GM12878 (cell line): Measurements from ENCODE around the gene NUP62. TPM values are rescaled to one million over a fixed set of nuclear protein-coding genes. Genes with fewer than 3 reads are reported as not detected.

ENCODE experiments used
- ATF7 ChIP-seq: fragments of 450-650 bp; IDR thresholded peaks from 2 replicates; pipeline ENCODE4 v1.6.1; 2016; ENCODE audit warnings: low read depth, mild to moderate bottlenecking
- GABPA ChIP-seq: IDR thresholded peaks from 2 replicates; pipeline ENCODE4 v1.6.1; 2014; ENCODE audit warnings: antibody characterized with exemption, low read depth, mild to moderate bottlenecking, inconsistent platforms
- HCFC1 ChIP-seq: fragments of 150-350 bp; IDR thresholded peaks from 2 replicates; pipeline ENCODE4 v1.6.1; 2014; ENCODE audit warnings: low read length
- HDAC2 ChIP-seq: fragments of 200-600 bp; sonication (generic); IDR thresholded peaks from 2 replicates; pipeline ENCODE4 v1.6.1; 2017
- MAX ChIP-seq: IDR thresholded peaks from 2 replicates; pipeline ENCODE4 v1.6.1; 2012; ENCODE audit warnings: low read depth, low read length, improper control_type of control experiment
- NFXL1 ChIP-seq: fragments of 450-650 bp; IDR thresholded peaks from 2 replicates; pipeline ENCODE4 v1.6.1; 2017; ENCODE audit warnings: antibody characterized with exemption, mild to moderate bottlenecking, borderline replicate concordance
- NFYB ChIP-seq: IDR thresholded peaks from 2 replicates; pipeline ENCODE4 v1.6.1; 2011; ENCODE audit warnings: low read depth, mild to moderate bottlenecking, low read length, improper control_type of control experiment, moderate library complexity; ENCODE audit not compliant: insufficient read depth
- NR2C1 ChIP-seq: fragments of 450-650 bp; IDR thresholded peaks from 2 replicates; pipeline ENCODE4 v1.6.1; 2017; ENCODE audit warnings: antibody characterized with exemption, mild to moderate bottlenecking, moderate library complexity
- PML ChIP-seq: IDR thresholded peaks from 2 replicates; pipeline ENCODE4 v1.6.1; 2012; ENCODE audit warnings: low read length, inconsistent platforms
- RAD21 ChIP-seq: IDR thresholded peaks from 2 replicates; pipeline ENCODE4 v1.6.1; 2011; ENCODE audit warnings: mild to moderate bottlenecking, low read depth, low read length, moderate library complexity; ENCODE audit not compliant: insufficient read depth
- RELA ChIP-seq: fragments of 450-650 bp; IDR thresholded peaks from 2 replicates; pipeline ENCODE4 v1.8.0; 2014; ENCODE audit warnings: borderline replicate concordance; ENCODE audit not compliant: partially characterized antibody
- RFX5 ChIP-seq: IDR thresholded peaks from 2 replicates; pipeline ENCODE4 v1.6.1; 2011; ENCODE audit warnings: low read depth, low read length, improper control_type of control experiment
- RUNX3 ChIP-seq: IDR thresholded peaks from 2 replicates; pipeline ENCODE4 v1.6.1; 2012; ENCODE audit warnings: low read length, inconsistent platforms
- SMC3 ChIP-seq: IDR thresholded peaks from 2 replicates; pipeline ENCODE4 v1.6.1; 2011; ENCODE audit warnings: low read length, improper control_type of control experiment, borderline replicate concordance
- SP1 ChIP-seq: IDR thresholded peaks from one replicate; pipeline ENCODE4 v1.6.1; 2011; ENCODE audit warnings: low read depth, low read length
- USF1 ChIP-seq: IDR thresholded peaks from 2 replicates; pipeline ENCODE4 v1.6.1; 2011; ENCODE audit warnings: borderline replicate concordance, low read depth, mild to moderate bottlenecking, moderate library complexity, mixed read lengths, low read length; ENCODE audit not compliant: insufficient read depth; ENCODE audit errors: extremely low read length
- USF2 ChIP-seq: IDR thresholded peaks from 2 replicates; pipeline ENCODE4 v1.6.1; 2011; ENCODE audit warnings: low read depth, low read length, improper control_type of control experiment, borderline replicate concordance
- WRNIP1 ChIP-seq: IDR thresholded peaks from 2 replicates; pipeline ENCODE4 v1.6.1; 2011; ENCODE audit warnings: low read depth, low read length, improper control_type of control experiment, borderline replicate concordance
- YY1 ChIP-seq: IDR thresholded peaks from 2 replicates; pipeline ENCODE4 v1.6.1; 2011; ENCODE audit warnings: low read depth, mild to moderate bottlenecking, low read length
- ZSCAN29 ChIP-seq: fragments of 450-650 bp; IDR thresholded peaks from 2 replicates; pipeline ENCODE4 v1.6.1; 2017; ENCODE audit warnings: mild to moderate bottlenecking, moderate library complexity
- ZZZ3 ChIP-seq: IDR thresholded peaks from 2 replicates; pipeline ENCODE4 v1.6.1; 2011; ENCODE audit warnings: low read depth; ENCODE audit not compliant: control insufficient read depth, insufficient read length
- polyA plus RNA-seq, 11 experiments: library from polyadenylated mRNA; depleted of rRNA in 4 of 11; unstranded in 6 of 11; stranded (reverse) in 5 of 11; fragments of >200 nt; fragmentation: Nextera tagmentation in 4 of 11; fragmentation: Illumina TruSeq in 1 of 11; extraction: Ambion mirVana in 4 of 11; extraction: Trizol in 1 of 11; gene quantifications; 1 replicate in 1 of 11; 2 replicates in 10 of 11; pipeline versions ENCODE4 v1.2.1 to v1.2.3, GENCODE V29; 2011 to 2016; ENCODE audit warnings: inconsistent platforms in 2 of 11, missing spikeins in 2 of 11, low read depth in 1 of 11
- total RNA-seq, 4 experiments: library from RNA; depleted of rRNA in 3 of 4; stranded (reverse); fragments of >200 nt in 3 of 4; fragmentation: Illumina TruSeq in 1 of 4; extraction: Trizol in 1 of 4; gene quantifications; 2 replicates each; pipeline versions ENCODE4 v1.2.1 to v1.2.3, GENCODE V29; 2013 to 2021
- TF ChIP-seq, protein P1 (sequence below): fragments of 450-650 bp; formaldehyde crosslinking; IDR thresholded peaks from 2 replicates; pipeline ENCODE4 v1.5.0; 2022; ENCODE audit warnings: mild to moderate bottlenecking, missing genetic modification characterization
- TF ChIP-seq, protein P2 (sequence below): IDR thresholded peaks from 2 replicates; pipeline ENCODE4 v1.6.1; 2011; ENCODE audit warnings: borderline replicate concordance, low read depth, mild to moderate bottlenecking, moderate library complexity, low read length; ENCODE audit not compliant: insufficient read depth, poor library complexity, severe bottlenecking

Gene NUP62
- total and polyA plus RNA-seq, 10 of the 15 experiments (the other 5 are each of a cell fraction or from before 2014, with no cell fraction given) = 19.5 to 110 (median 66.9) TPM

DNA sequence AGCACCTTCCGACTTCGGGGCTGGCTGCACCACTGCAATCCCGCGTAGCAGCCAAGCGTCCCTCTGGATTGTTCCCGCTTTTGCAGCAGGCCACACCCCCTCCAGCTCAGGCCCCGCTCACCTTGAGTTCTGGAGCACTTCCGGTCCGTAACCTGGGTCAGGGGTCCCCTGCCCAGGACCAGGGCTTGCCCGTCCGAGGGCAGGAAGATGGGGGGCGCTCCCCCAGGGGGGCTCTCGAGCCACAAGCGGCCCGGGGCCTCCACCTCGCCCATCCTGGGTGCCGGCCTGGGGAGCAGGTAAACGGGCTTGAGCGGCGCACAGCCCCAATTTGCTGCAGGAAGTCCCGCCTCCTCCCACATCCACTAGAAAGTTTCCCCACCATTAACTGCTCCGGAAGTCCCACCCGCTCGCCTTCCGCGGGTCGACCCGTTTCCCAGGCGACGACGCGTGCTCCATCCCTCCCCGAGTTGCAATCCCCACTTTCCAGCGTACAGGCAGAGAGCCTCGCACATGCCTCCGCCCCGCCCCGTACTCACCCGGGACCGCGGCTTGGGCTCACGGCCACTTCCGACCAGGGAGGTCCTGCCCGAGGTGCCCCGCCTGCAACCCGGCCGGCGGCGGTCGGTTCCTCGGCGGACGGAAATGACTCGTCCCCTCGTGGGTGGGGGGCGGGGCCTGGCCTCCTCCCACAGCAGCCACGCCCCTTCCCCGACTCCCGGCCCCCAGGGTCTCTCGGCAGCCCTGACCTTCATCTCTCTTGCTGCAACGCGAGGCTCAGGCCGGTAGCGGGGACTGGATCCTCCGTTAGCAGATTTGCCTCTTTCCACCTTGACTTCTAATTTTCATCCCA lies 62.1 kb downstream of the NUP62 start, which contains the start of gene PNKP (continued):
- TF ChIP-seq, protein P1, sequence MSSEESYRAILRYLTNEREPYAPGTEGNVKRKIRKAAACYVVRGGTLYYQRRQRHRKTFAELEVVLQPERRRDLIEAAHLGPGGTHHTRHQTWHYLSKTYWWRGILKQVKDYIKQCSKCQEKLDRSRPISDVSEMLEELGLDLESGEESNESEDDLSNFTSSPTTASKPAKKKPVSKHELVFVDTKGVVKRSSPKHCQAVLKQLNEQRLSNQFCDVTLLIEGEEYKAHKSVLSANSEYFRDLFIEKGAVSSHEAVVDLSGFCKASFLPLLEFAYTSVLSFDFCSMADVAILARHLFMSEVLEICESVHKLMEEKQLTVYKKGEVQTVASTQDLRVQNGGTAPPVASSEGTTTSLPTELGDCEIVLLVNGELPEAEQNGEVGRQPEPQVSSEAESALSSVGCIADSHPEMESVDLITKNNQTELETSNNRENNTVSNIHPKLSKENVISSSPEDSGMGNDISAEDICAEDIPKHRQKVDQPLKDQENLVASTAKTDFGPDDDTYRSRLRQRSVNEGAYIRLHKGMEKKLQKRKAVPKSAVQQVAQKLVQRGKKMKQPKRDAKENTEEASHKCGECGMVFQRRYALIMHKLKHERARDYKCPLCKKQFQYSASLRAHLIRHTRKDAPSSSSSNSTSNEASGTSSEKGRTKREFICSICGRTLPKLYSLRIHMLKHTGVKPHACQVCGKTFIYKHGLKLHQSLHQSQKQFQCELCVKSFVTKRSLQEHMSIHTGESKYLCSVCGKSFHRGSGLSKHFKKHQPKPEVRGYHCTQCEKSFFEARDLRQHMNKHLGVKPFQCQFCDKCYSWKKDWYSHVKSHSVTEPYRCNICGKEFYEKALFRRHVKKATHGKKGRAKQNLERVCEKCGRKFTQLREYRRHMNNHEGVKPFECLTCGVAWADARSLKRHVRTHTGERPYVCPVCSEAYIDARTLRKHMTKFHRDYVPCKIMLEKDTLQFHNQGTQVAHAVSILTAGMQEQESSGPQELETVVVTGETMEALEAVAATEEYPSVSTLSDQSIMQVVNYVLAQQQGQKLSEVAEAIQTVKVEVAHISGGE (CRISPR knock-in tag) = peak; percentile 58
- peak; percentile 44; the same call in 1 of the 2 replicates for TF ChIP-seq RUNX3
- TF ChIP-seq GABPA = peak; percentile 95
- no peak for TF ChIP-seq WRNIP1
- TF ChIP-seq PML = peak; percentile 80
- TF ChIP-seq NFYB = peak; percentile 71
- no peak for TF ChIP-seq ZZZ3
- TF ChIP-seq NR2C1 = peak; percentile 84
- TF ChIP-seq RFX5 = peak; percentile 50; the same call in 1 of the 2 replicates
- no peak for TF ChIP-seq USF2
- TF ChIP-seq YY1 = 0 out of 2 replicates have a peak, but pooled peaks have one; percentile 29
- TF ChIP-seq, protein P2, sequence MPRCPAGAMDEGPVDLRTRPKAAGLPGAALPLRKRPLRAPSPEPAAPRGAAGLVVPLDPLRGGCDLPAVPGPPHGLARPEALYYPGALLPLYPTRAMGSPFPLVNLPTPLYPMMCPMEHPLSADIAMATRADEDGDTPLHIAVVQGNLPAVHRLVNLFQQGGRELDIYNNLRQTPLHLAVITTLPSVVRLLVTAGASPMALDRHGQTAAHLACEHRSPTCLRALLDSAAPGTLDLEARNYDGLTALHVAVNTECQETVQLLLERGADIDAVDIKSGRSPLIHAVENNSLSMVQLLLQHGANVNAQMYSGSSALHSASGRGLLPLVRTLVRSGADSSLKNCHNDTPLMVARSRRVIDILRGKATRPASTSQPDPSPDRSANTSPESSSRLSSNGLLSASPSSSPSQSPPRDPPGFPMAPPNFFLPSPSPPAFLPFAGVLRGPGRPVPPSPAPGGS = no peak
- TF ChIP-seq SMC3 = no peak; the same call in 1 of the 2 replicates
- TF ChIP-seq RAD21 = no peak
- peak; percentile 72 for TF ChIP-seq SP1
- peak; percentile 24 for TF ChIP-seq USF1
- TF ChIP-seq RELA = peak; percentile 41
- TF ChIP-seq HCFC1 = peak; percentile 46
- no peak for TF ChIP-seq ZSCAN29
- no peak for TF ChIP-seq NFXL1
- TF ChIP-seq HDAC2 = no peak
- TF ChIP-seq MAX = no peak; the same call in 1 of the 2 replicates
- TF ChIP-seq ATF7 = 0 out of 2 replicates have a peak, but pooled peaks have one; percentile 8
